Testis (tissue), 2 donors: ENCODE measurements around the gene CHI3L1.

Experiments used
- CTCF ChIP-seq, 3 experiments: fragments of 450-650 bp in 2 of 3; fragments of 200-600 bp in 1 of 3; sonication (generic) in 1 of 3; IDR thresholded peaks; one replicate each; pipeline ENCODE4 v1.5.1; 2016 to 2019; ENCODE audit warnings: antibody characterized with exemption in 3 of 3, mild to moderate bottlenecking in 2 of 3, moderate library complexity in 1 of 3
- POLR2A ChIP-seq: fragments of 450-650 bp; IDR thresholded peaks from one replicate; pipeline ENCODE4 v1.6.1; 2017; ENCODE audit warnings: antibody characterized with exemption, mild to moderate bottlenecking, moderate library complexity

GRCh38 chr1:203174324-203174985 is 12.0 kb downstream of the CHI3L1 start:
- TF ChIP-seq CTCF (IDR thresholded peaks at IDR 0.05): no peak
- TF ChIP-seq POLR2A: no peak
